Measurements from ENCODE around the gene BTBD9. TPM values are rescaled to one million over a fixed set of nuclear protein-coding genes. Genes with fewer than 3 reads are reported as not detected.

Gene BTBD9
- total RNA-seq, 5 donors from 2014 or later (not counting 1 experiment from before 2014, with no cell fraction given): 29.3 to 67.7 (median 38.1) TPM

- Mint-ChIP-seq H3K27me3 (no peaks in the 10 kb centered on the region), H3K4me1 (peaks cover 0 to 4% (median 0%) of the 10 kb centered on the region in 3 donors), H3K27ac (no peak overlapping the region), H3K36me3 (peaks cover 46% of the 10 kb centered on the region), H3K4me3 (no peak overlapping the region), H3K9me3 (no peaks in the 10 kb centered on the region)
- ATAC-seq (replicated peaks in 1 of 4) (no peak), DNase-seq (no peak)
- Histone ChIP-seq H3K4me1 (ENCODE audit: control insufficient read depth in 1 of 2, extremely low read depth in 1 of 2, insufficient read depth in 2 of 2, low read length in 2 of 2) (no peaks in the 10 kb centered on the region), H3K4me3 (ENCODE audit: control insufficient read depth in 1 of 2, extremely low read depth in 1 of 2, low read length in 1 of 2) (no peak overlapping the region), H3K27ac (ENCODE audit: low read length) (no peak overlapping the region), H3K36me3 (ENCODE audit: control insufficient read depth in 2 of 2, extremely low read depth in 1 of 2, insufficient read depth in 1 of 2, low read length in 1 of 2) (peaks cover 5 to 11% of the 10 kb centered on the region in 2 donors), H3K27me3 (replicated peaks in 1 of 2; ENCODE audit: control insufficient read depth in 2 of 2, extremely low read depth in 1 of 2, insufficient read depth in 2 of 2, low read length in 1 of 2) (no peaks in the 10 kb centered on the region), H3K9me3 (no peaks in the 10 kb centered on the region)
- ChIA-PET POLR2A (no interaction called here), CTCF (no interaction called here)
- 100% methylated on average over 1 of the region's 9 CpGs for WGBS (ENCODE audit: insufficient coverage)
Observed at GRCh38 chr6:38191418-38191817, 448.3 kb downstream of the BTBD9 start.

- H3K4me3 Mint-ChIP-seq: no peak overlapping the region
- H3K27me3 Mint-ChIP-seq: no peaks in the 10 kb centered on the region
- Histone ChIP-seq H3K4me3 (ENCODE audit: control insufficient read depth in 1 of 2, extremely low read depth in 1 of 2, low read length in 1 of 2) (no peak overlapping the region), H3K36me3 (ENCODE audit: control insufficient read depth in 2 of 2, extremely low read depth in 1 of 2, insufficient read depth in 1 of 2, low read length in 1 of 2) (peaks cover 0 to 13% of the 10 kb centered on the region in 2 donors), H3K27ac (ENCODE audit: low read length) (no peak overlapping the region), H3K4me1 (ENCODE audit: control insufficient read depth in 1 of 2, extremely low read depth in 1 of 2, insufficient read depth in 2 of 2, low read length in 2 of 2) (no peaks in the 10 kb centered on the region), H3K9me3 (no peaks in the 10 kb centered on the region), H3K27me3 (replicated peaks in 1 of 2; ENCODE audit: control insufficient read depth in 2 of 2, extremely low read depth in 1 of 2, insufficient read depth in 2 of 2, low read length in 1 of 2) (no peaks in the 10 kb centered on the region)
- no peak overlapping the region for H3K27ac Mint-ChIP-seq
- H3K4me1 Mint-ChIP-seq: peaks cover 0 to 4% (median 0%) of the 10 kb centered on the region in 3 donors
- 92% methylated on average over 14 of the region's 14 CpGs for WGBS (ENCODE audit: insufficient coverage)
- CTCF ChIA-PET: no interaction called here
- H3K9me3 Mint-ChIP-seq: no peaks in the 10 kb centered on the region
- DNase-seq: no peak
- ATAC-seq (replicated peaks in 1 of 4): no peak
- POLR2A ChIA-PET: no interaction called here
- peaks cover 47% of the 10 kb centered on the region for H3K36me3 Mint-ChIP-seq
Observed at GRCh38 chr6:38188677-38189335, 450.9 kb downstream of the BTBD9 start.

- 94% methylated on average over 19 of the region's 20 CpGs for WGBS (ENCODE audit: insufficient coverage)
Observed at GRCh38 chr6:38187811-38188590, 451.7 kb downstream of the BTBD9 start.

GRCh38 chr6:38187325-38187724 lies 452.4 kb downstream of the BTBD9 start:
- no peak overlapping the region for H3K4me3 Mint-ChIP-seq
- H3K27ac Mint-ChIP-seq: no peak overlapping the region
- no peak overlapping the region for H3K4me3 ChIP-seq (ENCODE audit: control insufficient read depth in 1 of 2, extremely low read depth in 1 of 2, low read length in 1 of 2)
- ATAC-seq (replicated peaks in 1 of 4): no peak
- H3K9me3 Mint-ChIP-seq: no peaks in the 10 kb centered on the region
- DNase-seq: no peak
- POLR2A ChIA-PET: no interaction called here
- no peaks in the 10 kb centered on the region for H3K27me3 Mint-ChIP-seq
- H3K36me3 Mint-ChIP-seq: peaks cover 43% of the 10 kb centered on the region
- WGBS (ENCODE audit: insufficient coverage): 93% methylated on average over 8 of the region's 8 CpGs
- H3K27ac ChIP-seq (ENCODE audit: low read length): no peak overlapping the region
- peaks cover 0 to 10% of the 10 kb centered on the region in 2 donors for H3K36me3 ChIP-seq (ENCODE audit: control insufficient read depth in 2 of 2, extremely low read depth in 1 of 2, insufficient read depth in 1 of 2, low read length in 1 of 2)
- H3K27me3 ChIP-seq (replicated peaks in 1 of 2; ENCODE audit: control insufficient read depth in 2 of 2, extremely low read depth in 1 of 2, insufficient read depth in 2 of 2, low read length in 1 of 2): no peaks in the 10 kb centered on the region
- H3K9me3 ChIP-seq: no peaks in the 10 kb centered on the region
- CTCF ChIA-PET: interaction anchor here in 1 of 2 donors (1.4 kb wide), 1 partner anchor 9 kb away, joined by 3 read pairs; no protein-coding TSS in a partner anchor
- H3K4me1 Mint-ChIP-seq: peaks cover 0 to 4% (median 0%) of the 10 kb centered on the region in 3 donors
- no peaks in the 10 kb centered on the region for H3K4me1 ChIP-seq (ENCODE audit: control insufficient read depth in 1 of 2, extremely low read depth in 1 of 2, insufficient read depth in 2 of 2, low read length in 2 of 2)

More at GRCh38 chr6:38187811-38188590, 451.7 kb downstream of the BTBD9 start:
- Histone ChIP-seq H3K4me1 (ENCODE audit: control insufficient read depth in 1 of 2, extremely low read depth in 1 of 2, insufficient read depth in 2 of 2, low read length in 2 of 2) (no peaks in the 10 kb centered on the region), H3K4me3 (ENCODE audit: control insufficient read depth in 1 of 2, extremely low read depth in 1 of 2, low read length in 1 of 2) (no peak overlapping the region), H3K36me3 (ENCODE audit: control insufficient read depth in 2 of 2, extremely low read depth in 1 of 2, insufficient read depth in 1 of 2, low read length in 1 of 2) (peaks cover 0 to 13% of the 10 kb centered on the region in 2 donors), H3K9me3 (no peaks in the 10 kb centered on the region), H3K27me3 (replicated peaks in 1 of 2; ENCODE audit: control insufficient read depth in 2 of 2, extremely low read depth in 1 of 2, insufficient read depth in 2 of 2, low read length in 1 of 2) (no peaks in the 10 kb centered on the region), H3K27ac (ENCODE audit: low read length) (no peak overlapping the region)
- ChIA-PET POLR2A (no interaction called here), CTCF (no interaction called here)
- no peak for ATAC-seq (replicated peaks in 1 of 4)
- peaks cover 46% of the 10 kb centered on the region for H3K36me3 Mint-ChIP-seq
- H3K4me1 Mint-ChIP-seq: peaks cover 0 to 4% (median 0%) of the 10 kb centered on the region in 3 donors
- no peak overlapping the region for H3K27ac Mint-ChIP-seq
- H3K9me3 Mint-ChIP-seq: no peaks in the 10 kb centered on the region
- no peak overlapping the region for H3K4me3 Mint-ChIP-seq
- H3K27me3 Mint-ChIP-seq: no peaks in the 10 kb centered on the region
- no peak for DNase-seq

GRCh38 chr6:38185752-38186151 lies 454.0 kb downstream of the BTBD9 start:
- H3K27ac Mint-ChIP-seq: no peak overlapping the region
- ATAC-seq (replicated peaks in 1 of 4) (no peak), DNase-seq (no peak)
- H3K36me3 Mint-ChIP-seq: peaks cover 37% of the 10 kb centered on the region
- peaks cover 0 to 8% of the 10 kb centered on the region in 2 donors for H3K36me3 ChIP-seq (ENCODE audit: control insufficient read depth in 2 of 2, extremely low read depth in 1 of 2, insufficient read depth in 1 of 2, low read length in 1 of 2)
- no peaks in the 10 kb centered on the region for H3K27me3 ChIP-seq (replicated peaks in 1 of 2; ENCODE audit: control insufficient read depth in 2 of 2, extremely low read depth in 1 of 2, insufficient read depth in 2 of 2, low read length in 1 of 2)
- no peaks in the 10 kb centered on the region for H3K27me3 Mint-ChIP-seq
- WGBS (ENCODE audit: insufficient coverage): no CpG with 5 or more reads among the region's 8 CpGs
- H3K27ac ChIP-seq (ENCODE audit: low read length): no peak overlapping the region
- no peaks in the 10 kb centered on the region for H3K9me3 Mint-ChIP-seq
- peaks cover 0 to 4% (median 0%) of the 10 kb centered on the region in 3 donors for H3K4me1 Mint-ChIP-seq
- no peaks in the 10 kb centered on the region for H3K9me3 ChIP-seq
- H3K4me1 ChIP-seq (ENCODE audit: control insufficient read depth in 1 of 2, extremely low read depth in 1 of 2, insufficient read depth in 2 of 2, low read length in 2 of 2): no peaks in the 10 kb centered on the region
- H3K4me3 Mint-ChIP-seq: no peak overlapping the region
- POLR2A ChIA-PET: no interaction called here
- CTCF ChIA-PET: no interaction called here
- no peak overlapping the region for H3K4me3 ChIP-seq (ENCODE audit: control insufficient read depth in 1 of 2, extremely low read depth in 1 of 2, low read length in 1 of 2)

- Histone ChIP-seq H3K27me3 (replicated peaks in 1 of 2; ENCODE audit: control insufficient read depth in 2 of 2, extremely low read depth in 1 of 2, insufficient read depth in 2 of 2, low read length in 1 of 2) (no peaks in the 10 kb centered on the region), H3K4me3 (ENCODE audit: control insufficient read depth in 1 of 2, extremely low read depth in 1 of 2, low read length in 1 of 2) (no peak overlapping the region), H3K4me1 (ENCODE audit: control insufficient read depth in 1 of 2, extremely low read depth in 1 of 2, insufficient read depth in 2 of 2, low read length in 2 of 2) (no peaks in the 10 kb centered on the region), H3K9me3 (no peaks in the 10 kb centered on the region), H3K27ac (ENCODE audit: low read length) (no peak overlapping the region), H3K36me3 (ENCODE audit: control insufficient read depth in 2 of 2, extremely low read depth in 1 of 2, insufficient read depth in 1 of 2, low read length in 1 of 2) (peaks cover 0 to 8% of the 10 kb centered on the region in 2 donors)
- DNase-seq (no peak), ATAC-seq (replicated peaks in 1 of 4) (no peak)
- H3K9me3 Mint-ChIP-seq: no peaks in the 10 kb centered on the region
- CTCF ChIA-PET: no interaction called here
- peaks cover 0 to 4% (median 0%) of the 10 kb centered on the region in 3 donors for H3K4me1 Mint-ChIP-seq
- 98% methylated on average over 6 of the region's 6 CpGs for WGBS (ENCODE audit: insufficient coverage)
- no peak overlapping the region for H3K27ac Mint-ChIP-seq
- H3K36me3 Mint-ChIP-seq: peaks cover 32% of the 10 kb centered on the region
- H3K27me3 Mint-ChIP-seq: no peaks in the 10 kb centered on the region
- POLR2A ChIA-PET: no interaction called here
- no peak overlapping the region for H3K4me3 Mint-ChIP-seq
Observed at GRCh38 chr6:38185244-38185643, 454.5 kb downstream of the BTBD9 start.

Data from T-cell (primary cell).